Esophagus muscularis mucosa (tissue), 3 donors: ENCODE results near the gene DLX5.

Source experiments
- CTCF ChIP-seq, 3 experiments: fragments of 200-600 bp in 2 of 3; fragments of 450-650 bp in 1 of 3; sonication (generic) in 2 of 3; IDR thresholded peaks; one replicate each; pipeline ENCODE4 v1.5.1; 2017 to 2019; ENCODE audit warnings: antibody characterized with exemption in 3 of 3, mild to moderate bottlenecking in 2 of 3, moderate library complexity in 1 of 3
- POLR2A ChIP-seq: fragments of 450-650 bp; IDR thresholded peaks from one replicate; pipeline ENCODE4 v1.6.1; 2017; ENCODE audit warnings: antibody characterized with exemption, moderate library complexity, mild to moderate bottlenecking, low read depth

DNA sequence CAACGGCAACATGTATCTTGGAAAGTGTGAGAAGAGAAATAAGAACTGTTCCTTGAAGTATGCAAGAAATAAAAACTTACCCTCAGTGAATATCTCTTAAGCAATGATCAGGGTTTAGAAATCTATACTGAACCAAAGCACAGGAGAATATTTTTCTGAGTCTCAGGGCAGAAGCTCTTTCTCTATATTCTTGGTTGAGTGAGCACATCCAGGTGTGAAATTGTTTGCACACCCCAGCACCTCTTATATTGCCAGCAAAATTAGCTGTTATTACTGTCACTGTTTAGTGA, 10.8 kb downstream of the DLX5 start:
- no peak for TF ChIP-seq POLR2A
- no peak for TF ChIP-seq CTCF (IDR thresholded peaks at IDR 0.05)
